HL-60 (cell line): ENCODE measurements around the gene AKAP14.

Experiments used
- CTCF ChIP-seq: IDR thresholded peaks from one replicate; pipeline ENCODE4 v1.5.1; 2011; ENCODE audit warnings: low read length, control low read depth, inconsistent platforms; ENCODE audit not compliant: insufficient read depth
- POLR2AphosphoS5 ChIP-seq: IDR thresholded peaks from 2 replicates; pipeline ENCODE4 v1.6.1; 2012; ENCODE audit warnings: low read depth

- TF ChIP-seq POLR2AphosphoS5: no peak
- no peak for TF ChIP-seq CTCF
Observed at GRCh38 chrX:119887721-119888425, 7.8 kb upstream of the AKAP14 start.
